ENCODE data around the gene UBE2E2.
"Not testable (repeated sequence)": the region's sequence is repeated elsewhere in the genome, so short reads cannot be mapped to it uniquely, and the experiment has no call there.

UBE2E2 gene

GRCh38 chr3:23330568-23330967 is 127.4 kb downstream of the UBE2E2 start:
- WGBS, result 100% methylated on average over 1 of the region's 1 CpG
- Histone ChIP-seq H3K9me3 (ENCODE audit: insufficient read depth, low read depth, low read length) (no peaks in the 10 kb centered on the region), H3K4me1 (ENCODE audit: insufficient read depth, low read length) (no peaks in the 10 kb centered on the region)

GRCh38 chr3:23331141-23331935 is 128.2 kb downstream of the UBE2E2 start:
- no peak overlapping the region for H3K4me3 ChIP-seq (ENCODE audit: low read length)
- 88% methylated on average over 1 of the region's 1 CpG for WGBS
- H3K27ac ChIP-seq (ENCODE audit: low read depth, low read length), result no peak overlapping the region
- no peaks in the 10 kb centered on the region for H3K9me3 ChIP-seq (ENCODE audit: insufficient read depth, low read depth, low read length)
- no peak overlapping the region for H3K9ac ChIP-seq (ENCODE audit: low read depth, low read length)
- H3K4me1 ChIP-seq (ENCODE audit: insufficient read depth, low read length), result no peaks in the 10 kb centered on the region
- no peaks in the 10 kb centered on the region for H3K36me3 ChIP-seq (ENCODE audit: insufficient read depth, low read length)
- H3K27me3 ChIP-seq (ENCODE audit: insufficient read depth, low read length), result no peaks in the 10 kb centered on the region

More at GRCh38 chr3:23330568-23330967, 127.4 kb downstream of the UBE2E2 start:
- Histone ChIP-seq H3K27me3 (ENCODE audit: insufficient read depth, low read length) (no peaks in the 10 kb centered on the region), H3K4me3 (ENCODE audit: low read length) (no peak overlapping the region), H3K9ac (ENCODE audit: low read depth, low read length) (no peak overlapping the region), H3K27ac (ENCODE audit: low read depth, low read length) (no peak overlapping the region), H3K36me3 (ENCODE audit: insufficient read depth, low read length) (no peaks in the 10 kb centered on the region)

GRCh38 chr3:23333633-23334032 is 130.5 kb downstream of the UBE2E2 start:
- Histone ChIP-seq H3K27me3 (ENCODE audit: insufficient read depth, low read length) (no peaks in the 10 kb centered on the region), H3K4me1 (ENCODE audit: insufficient read depth, low read length) (0 out of 2 replicates have a peak, but pooled peaks cover 3% of the 10 kb centered on the region), H3K36me3 (ENCODE audit: insufficient read depth, low read length) (no peaks in the 10 kb centered on the region), H3K4me3 (ENCODE audit: low read length) (no peak overlapping the region), H3K9me3 (ENCODE audit: insufficient read depth, low read depth, low read length) (no peaks in the 10 kb centered on the region), H3K9ac (ENCODE audit: low read depth, low read length) (no peak overlapping the region), H3K27ac (ENCODE audit: low read depth, low read length) (no peak overlapping the region)
- WGBS, result 95% methylated on average over 2 of the region's 2 CpGs

- not testable (repeated sequence) for H3K27me3 ChIP-seq (ENCODE audit: insufficient read depth, low read length); H3K4me1 ChIP-seq (ENCODE audit: insufficient read depth, low read length); H3K27ac ChIP-seq (ENCODE audit: low read depth, low read length); H3K36me3 ChIP-seq (ENCODE audit: insufficient read depth, low read length); H3K9ac ChIP-seq (ENCODE audit: low read depth, low read length); H3K4me3 ChIP-seq (ENCODE audit: low read length); H3K9me3 ChIP-seq (ENCODE audit: insufficient read depth, low read depth, low read length)
- 95% methylated on average over 4 of the region's 4 CpGs for WGBS
Observed at GRCh38 chr3:23336853-23337252, 133.7 kb downstream of the UBE2E2 start.

GRCh38 chr3:23341147-23341838 is 138.2 kb downstream of the UBE2E2 start:
- 83% methylated on average over 1 of the region's 1 CpG for WGBS
- no peak overlapping the region for H3K9ac ChIP-seq (ENCODE audit: low read depth, low read length)
- no peaks in the 10 kb centered on the region for H3K36me3 ChIP-seq (ENCODE audit: insufficient read depth, low read length)
- no peaks in the 10 kb centered on the region for H3K9me3 ChIP-seq (ENCODE audit: insufficient read depth, low read depth, low read length)
- H3K4me1 ChIP-seq (ENCODE audit: insufficient read depth, low read length), result peaks cover 9% of the 10 kb centered on the region; the same call in 1 of the 2 replicates
- H3K27me3 ChIP-seq (ENCODE audit: insufficient read depth, low read length), result no peaks in the 10 kb centered on the region
- no peak overlapping the region for H3K4me3 ChIP-seq (ENCODE audit: low read length)
- no peak overlapping the region for H3K27ac ChIP-seq (ENCODE audit: low read depth, low read length)

GRCh38 chr3:23342343-23342742 is 139.2 kb downstream of the UBE2E2 start:
- 100% methylated on average over 1 of the region's 4 CpGs for WGBS
- Histone ChIP-seq H3K36me3 (ENCODE audit: insufficient read depth, low read length) (no peaks in the 10 kb centered on the region), H3K9me3 (ENCODE audit: insufficient read depth, low read depth, low read length) (0 out of 2 replicates have a peak, but pooled peaks cover 3% of the 10 kb centered on the region), H3K4me3 (ENCODE audit: low read length) (no peak overlapping the region), H3K4me1 (ENCODE audit: insufficient read depth, low read length) (peaks cover 9% of the 10 kb centered on the region; the same call in 1 of the 2 replicates), H3K27ac (ENCODE audit: low read depth, low read length) (no peak overlapping the region), H3K27me3 (ENCODE audit: insufficient read depth, low read length) (no peaks in the 10 kb centered on the region), H3K9ac (ENCODE audit: low read depth, low read length) (no peak overlapping the region)

GRCh38 chr3:23343509-23343908 is 140.4 kb downstream of the UBE2E2 start:
- H3K36me3 ChIP-seq (ENCODE audit: insufficient read depth, low read length), result no peaks in the 10 kb centered on the region; the same call in 1 of the 2 replicates
- WGBS, result 94% methylated on average over 6 of the region's 7 CpGs
- no peak overlapping the region for H3K9ac ChIP-seq (ENCODE audit: low read depth, low read length)
- H3K27me3 ChIP-seq (ENCODE audit: insufficient read depth, low read length), result no peaks in the 10 kb centered on the region
- H3K4me1 ChIP-seq (ENCODE audit: insufficient read depth, low read length), result peaks cover 8% of the 10 kb centered on the region; the same call in 1 of the 2 replicates
- H3K4me3 ChIP-seq (ENCODE audit: low read length), result no peak overlapping the region
- H3K27ac ChIP-seq (ENCODE audit: low read depth, low read length), result no peak overlapping the region
- H3K9me3 ChIP-seq (ENCODE audit: insufficient read depth, low read depth, low read length), result peaks cover 8% of the 10 kb centered on the region; the same call in 1 of the 2 replicates

- Histone ChIP-seq H3K36me3 (ENCODE audit: insufficient read depth, low read length) (peaks cover 6% of the 10 kb centered on the region; the same call in 1 of the 2 replicates), H3K9ac (ENCODE audit: low read depth, low read length) (no peak overlapping the region), H3K4me1 (ENCODE audit: insufficient read depth, low read length) (peaks cover 6% of the 10 kb centered on the region; the same call in 1 of the 2 replicates), H3K27ac (ENCODE audit: low read depth, low read length) (no peak overlapping the region), H3K4me3 (ENCODE audit: low read length) (no peak overlapping the region), H3K27me3 (ENCODE audit: insufficient read depth, low read length) (no peaks in the 10 kb centered on the region), H3K9me3 (ENCODE audit: insufficient read depth, low read depth, low read length) (peaks cover 18% of the 10 kb centered on the region)
- 85% methylated on average over 1 of the region's 1 CpG for whole genome bisulfite sequencing
Observed at GRCh38 chr3:23344886-23345285, 141.8 kb downstream of the UBE2E2 start.

GRCh38 chr3:23349444-23349843 is 146.3 kb downstream of the UBE2E2 start:
- H3K27ac ChIP-seq (ENCODE audit: low read depth, low read length); H3K36me3 ChIP-seq (ENCODE audit: insufficient read depth, low read length); H3K27me3 ChIP-seq (ENCODE audit: insufficient read depth, low read length); H3K4me1 ChIP-seq (ENCODE audit: insufficient read depth, low read length); H3K4me3 ChIP-seq (ENCODE audit: low read length); H3K9ac ChIP-seq (ENCODE audit: low read depth, low read length): not testable (repeated sequence)
- 95% methylated on average over 14 of the region's 15 CpGs for WGBS
- H3K9me3 ChIP-seq (ENCODE audit: insufficient read depth, low read depth, low read length), result peaks cover 18% of the 10 kb centered on the region

- WGBS, result 93% methylated on average over 3 of the region's 3 CpGs
- no peak overlapping the region for H3K27ac ChIP-seq (ENCODE audit: low read depth, low read length)
- H3K4me1 ChIP-seq (ENCODE audit: insufficient read depth, low read length), result no peaks in the 10 kb centered on the region
- no peaks in the 10 kb centered on the region for H3K36me3 ChIP-seq (ENCODE audit: insufficient read depth, low read length)
- H3K4me3 ChIP-seq (ENCODE audit: low read length), result no peak overlapping the region
- no peaks in the 10 kb centered on the region for H3K9me3 ChIP-seq (ENCODE audit: insufficient read depth, low read depth, low read length)
- H3K27me3 ChIP-seq (ENCODE audit: insufficient read depth, low read length), result no peaks in the 10 kb centered on the region
- no peak overlapping the region for H3K9ac ChIP-seq (ENCODE audit: low read depth, low read length)
Observed at GRCh38 chr3:23356169-23356568, 153.0 kb downstream of the UBE2E2 start.

GRCh38 chr3:23356923-23357322 is 153.8 kb downstream of the UBE2E2 start:
- Histone ChIP-seq H3K4me3 (ENCODE audit: low read length) (no peak overlapping the region), H3K27me3 (ENCODE audit: insufficient read depth, low read length) (no peaks in the 10 kb centered on the region), H3K9ac (ENCODE audit: low read depth, low read length) (no peak overlapping the region), H3K36me3 (ENCODE audit: insufficient read depth, low read length) (no peaks in the 10 kb centered on the region), H3K27ac (ENCODE audit: low read depth, low read length) (no peak overlapping the region), H3K4me1 (ENCODE audit: insufficient read depth, low read length) (no peaks in the 10 kb centered on the region), H3K9me3 (ENCODE audit: insufficient read depth, low read depth, low read length) (no peaks in the 10 kb centered on the region)
- WGBS, result 94% methylated on average over 2 of the region's 3 CpGs
